Kidney (tissue), 14 donors: ENCODE measurements around the gene WBP2. TPM values are rescaled to one million over a fixed set of nuclear protein-coding genes. Genes with fewer than 3 reads are reported as not detected.

Experiments used
- DNase-seq, 5 donors: peaks; one replicate each; pipeline ENCODE4 v3.0.0-alpha.2; 2013 to 2020
- FAIRE-seq: peaks from 2 replicates; lab custom pipeline; 2012; peaks lifted over from hg19 to GRCh38; lab: Jason Lieb, UNC
- H3K27ac ChIP-seq, 2 donors: one replicate each; pipeline ENCODE4 v1.7.0; 2013; ENCODE audit warnings: low read depth in 2 of 2, low read length in 2 of 2, inconsistent platforms in 1 of 2
- H3K27me3 ChIP-seq: one replicate; pipeline ENCODE4 v1.7.1; 2013; ENCODE audit warnings: low read length, inconsistent platforms; ENCODE audit not compliant: control insufficient read depth, insufficient read depth
- H3K36me3 ChIP-seq, 3 donors: one replicate each; pipeline versions ENCODE4 v1.7.0 to v1.7.1; 2013; ENCODE audit warnings: low read length in 3 of 3, control low read depth in 1 of 3, inconsistent platforms in 1 of 3; ENCODE audit not compliant: insufficient read depth in 3 of 3, control insufficient read depth in 2 of 3
- H3K4me1 ChIP-seq, 3 donors: one replicate each; pipeline versions ENCODE4 v1.7.0 to v1.7.1; 2013; ENCODE audit warnings: low read length in 3 of 3, inconsistent platforms in 1 of 3, low read depth in 1 of 3; ENCODE audit not compliant: control insufficient read depth in 2 of 3, insufficient read depth in 2 of 3
- H3K4me3 ChIP-seq, 3 donors: one replicate each; pipeline versions ENCODE4 v1.7.0 to v1.8.1; 2013; ENCODE audit warnings: low read length in 3 of 3, control low read depth in 1 of 3, inconsistent platforms in 1 of 3
- H3K9ac ChIP-seq, 3 donors: one replicate each; pipeline versions ENCODE4 v1.7.0 to v1.7.1; 2013; ENCODE audit warnings: low read length in 3 of 3, control low read depth in 1 of 3, inconsistent platforms in 1 of 3
- H3K9me3 ChIP-seq, 3 donors: one replicate each; pipeline versions ENCODE4 v1.7.0 to v1.7.1; 2013; ENCODE audit warnings: low read length in 3 of 3, control low read depth in 1 of 3, inconsistent platforms in 1 of 3; ENCODE audit not compliant: control insufficient read depth in 2 of 3, insufficient read depth in 1 of 3
- CTCF ChIP-seq: IDR thresholded peaks from 3 replicates; pipeline ENCODE4 v1.5.1; 2012; ENCODE audit warnings: mild to moderate bottlenecking, moderate library complexity, borderline replicate concordance; ENCODE audit not compliant: insufficient read depth; ENCODE audit errors: extremely low read depth
- intact Hi-C: fragments of 100-400 bp; cut with DNase I; formaldehyde crosslinking; loops from one replicate; pipeline ENCODE4 v1.11.1; 2022
- polyA plus RNA-seq: library from polyadenylated mRNA; stranded (reverse); fragments of 350-450 nt; fragmentation: Illumina TruSeq; extraction: RNeasy Lipid Tissue Mini Kit (QIAGEN cat#74804); gene quantifications from one replicate; pipeline ENCODE4 v1.2.3, GENCODE V29; 2014; ENCODE audit warnings: low read depth, low replicate concordance; ENCODE audit not compliant: insufficient read depth
- total RNA-seq: library from RNA; stranded (reverse); fragmentation: NEBNext Ultra II Directional; extraction: Animal tissue kit (Norgen Biotek cat#: 25700); gene quantifications from one replicate; pipeline ENCODE4 v1.2.1, GENCODE V29; 2021
- donor health status: control.
- donor health status: control.
- donor health status: control.
- donor health status: control.
- donor health status: control.
- donor health status: DM: yes; HTN: yes; CAD: no.
- donor health status: Normal renal cell carcinoma (clear cell type).

Gene WBP2
- total and polyA plus RNA-seq, 2 donors from 2014 or later = 135 to 151 TPM

GRCh38 chr17:75834928-75835653, 20.0 kb downstream of the WBP2 start:
- Histone ChIP-seq H3K4me3 (no peak overlapping the region), H3K9ac (no peak overlapping the region), H3K9me3 (no peaks in the 10 kb centered on the region), H3K27me3 (no peaks in the 10 kb centered on the region), H3K27ac (no peak overlapping the region), H3K36me3 (no peaks in the 10 kb centered on the region), H3K4me1 (no peaks in the 10 kb centered on the region)
- FAIRE-seq = no peak
- no peak for TF ChIP-seq CTCF
- DNase-seq = peak in 1 of 5 donors; percentile 53
- intact Hi-C loops = no loop called here

DNA sequence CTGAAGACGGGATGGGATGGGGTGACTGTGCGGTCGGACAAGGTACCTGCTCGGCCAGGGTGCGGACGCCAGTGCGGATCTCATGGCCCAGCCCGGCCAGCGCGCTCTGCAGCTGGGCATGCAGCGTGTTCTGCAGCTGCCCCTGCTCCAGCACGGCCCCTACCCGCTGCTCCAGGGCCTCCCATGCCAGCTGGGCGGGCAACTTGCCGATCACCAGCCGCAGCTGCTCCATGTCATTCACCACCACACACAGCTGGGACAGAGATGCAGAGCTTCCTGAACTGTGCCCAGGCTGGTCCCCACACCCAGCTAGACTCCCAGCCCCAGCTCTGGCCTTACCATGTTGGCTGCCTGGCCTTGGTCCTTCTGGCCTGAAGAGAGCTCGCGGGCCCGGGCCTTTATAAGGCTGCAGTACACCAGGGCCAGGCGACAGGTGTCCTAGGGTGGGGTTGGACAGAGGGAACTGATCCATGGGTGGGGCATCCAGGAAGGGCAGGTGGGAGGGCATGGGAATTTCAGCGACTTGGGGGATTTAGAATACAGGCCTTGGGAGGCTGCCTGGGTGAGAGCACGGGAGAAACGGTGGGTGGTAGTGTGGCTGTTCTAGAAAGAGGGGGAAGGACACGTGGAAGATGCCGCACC, 20.7 kb downstream of the WBP2 start:
- H3K9ac ChIP-seq = no peak overlapping the region
- TF ChIP-seq CTCF = no peak
- intact Hi-C loops = no loop called here
- no peak overlapping the region for H3K27ac ChIP-seq
- no peaks in the 10 kb centered on the region for H3K27me3 ChIP-seq
- no peaks in the 10 kb centered on the region for H3K4me1 ChIP-seq
- DNase-seq (no peak), FAIRE-seq (no peak)
- H3K36me3 ChIP-seq = no peaks in the 10 kb centered on the region
- H3K9me3 ChIP-seq = no peaks in the 10 kb centered on the region
- no peak overlapping the region for H3K4me3 ChIP-seq

GRCh38 chr17:75832652-75833400, 22.3 kb downstream of the WBP2 start:
- Histone ChIP-seq H3K27me3 (no peaks in the 10 kb centered on the region), H3K9me3 (no peaks in the 10 kb centered on the region), H3K4me3 (no peak overlapping the region), H3K4me1 (no peaks in the 10 kb centered on the region), H3K27ac (no peak overlapping the region), H3K36me3 (no peaks in the 10 kb centered on the region), H3K9ac (no peak overlapping the region)
- DNase-seq (peak in 4 of 5 donors; percentile 43 to 73 (median 61)), FAIRE-seq (no peak)
- intact Hi-C loops = no loop called here
- no peak for TF ChIP-seq CTCF
